GM06990 (cell line): Measurements from ENCODE around the gene WDR73.

Experiments
- DNase-seq: peaks from one replicate; pipeline ENCODE4 v3.0.0-alpha.2; 2011; ENCODE audit not compliant: insufficient read length; ENCODE audit errors: extremely low read depth
- H3K27me3 ChIP-seq: replicated peaks from 2 replicates; pipeline ENCODE4 v1.6.0; 2011; ENCODE audit warnings: low read length; ENCODE audit not compliant: control insufficient read depth, insufficient read depth
- H3K36me3 ChIP-seq: 2 replicates; pipeline ENCODE4 v1.5.1; 2011; ENCODE audit warnings: low read length; ENCODE audit not compliant: control insufficient read depth, insufficient read depth
- H3K4me3 ChIP-seq: replicated peaks from 2 replicates; pipeline ENCODE4 v1.5.1; 2011; ENCODE audit warnings: low read depth, mild to moderate bottlenecking, control low read depth, low read length
- TF ChIP-seq, protein P1 (sequence below): IDR thresholded peaks from 2 replicates; pipeline ENCODE4 v1.5.1; 2011; ENCODE audit warnings: low read length, control low read depth, mild to moderate bottlenecking, inconsistent platforms; ENCODE audit not compliant: insufficient read depth, poor library complexity, severe bottlenecking

WDR73 gene

DNA sequence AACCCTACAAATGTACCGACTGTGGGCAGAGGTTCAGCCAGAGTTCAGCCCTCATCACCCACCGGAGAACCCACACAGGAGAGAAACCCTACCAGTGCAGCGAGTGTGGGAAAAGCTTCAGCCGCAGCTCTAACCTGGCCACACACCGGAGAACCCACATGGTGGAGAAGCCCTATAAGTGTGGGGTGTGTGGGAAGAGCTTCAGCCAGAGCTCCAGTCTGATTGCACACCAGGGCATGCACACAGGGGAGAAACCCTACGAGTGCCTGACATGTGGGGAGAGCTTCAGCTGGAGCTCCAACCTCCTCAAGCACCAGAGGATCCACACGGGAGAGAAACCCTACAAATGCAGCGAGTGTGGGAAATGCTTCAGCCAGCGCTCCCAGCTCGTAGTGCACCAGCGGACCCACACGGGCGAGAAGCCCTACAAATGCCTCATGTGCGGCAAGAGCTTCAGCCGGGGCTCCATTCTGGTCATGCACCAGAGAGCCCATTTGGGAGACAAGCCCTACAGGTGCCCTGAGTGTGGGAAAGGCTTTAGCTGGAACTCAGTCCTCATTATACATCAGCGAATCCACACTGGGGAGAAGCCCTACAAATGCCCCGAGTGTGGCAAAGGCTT lies 32.6 kb downstream of the WDR73 start:
- TF ChIP-seq, protein P1, sequence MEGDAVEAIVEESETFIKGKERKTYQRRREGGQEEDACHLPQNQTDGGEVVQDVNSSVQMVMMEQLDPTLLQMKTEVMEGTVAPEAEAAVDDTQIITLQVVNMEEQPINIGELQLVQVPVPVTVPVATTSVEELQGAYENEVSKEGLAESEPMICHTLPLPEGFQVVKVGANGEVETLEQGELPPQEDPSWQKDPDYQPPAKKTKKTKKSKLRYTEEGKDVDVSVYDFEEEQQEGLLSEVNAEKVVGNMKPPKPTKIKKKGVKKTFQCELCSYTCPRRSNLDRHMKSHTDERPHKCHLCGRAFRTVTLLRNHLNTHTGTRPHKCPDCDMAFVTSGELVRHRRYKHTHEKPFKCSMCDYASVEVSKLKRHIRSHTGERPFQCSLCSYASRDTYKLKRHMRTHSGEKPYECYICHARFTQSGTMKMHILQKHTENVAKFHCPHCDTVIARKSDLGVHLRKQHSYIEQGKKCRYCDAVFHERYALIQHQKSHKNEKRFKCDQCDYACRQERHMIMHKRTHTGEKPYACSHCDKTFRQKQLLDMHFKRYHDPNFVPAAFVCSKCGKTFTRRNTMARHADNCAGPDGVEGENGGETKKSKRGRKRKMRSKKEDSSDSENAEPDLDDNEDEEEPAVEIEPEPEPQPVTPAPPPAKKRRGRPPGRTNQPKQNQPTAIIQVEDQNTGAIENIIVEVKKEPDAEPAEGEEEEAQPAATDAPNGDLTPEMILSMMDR: no peak
- peaks cover 6% of the 10 kb centered on the region for H3K36me3 ChIP-seq
- DNase-seq: no peak
- H3K27me3 ChIP-seq: no peaks in the 10 kb centered on the region
- no peak overlapping the region for H3K4me3 ChIP-seq

DNA sequence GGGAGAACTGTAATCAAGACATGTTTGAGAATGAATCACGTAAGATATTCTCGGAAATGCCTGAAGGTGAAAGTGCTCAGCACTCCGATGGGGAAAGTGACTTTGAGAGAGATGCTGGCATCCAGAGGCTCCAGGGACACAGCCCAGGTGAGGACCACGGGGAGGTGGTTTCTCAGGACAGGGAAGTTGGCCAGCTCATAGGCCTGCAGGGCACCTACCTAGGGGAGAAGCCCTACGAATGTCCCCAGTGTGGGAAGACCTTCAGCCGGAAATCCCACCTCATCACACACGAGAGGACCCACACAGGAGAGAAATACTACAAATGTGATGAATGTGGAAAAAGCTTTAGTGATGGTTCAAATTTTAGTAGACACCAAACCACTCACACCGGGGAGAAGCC lies 33.5 kb downstream of the WDR73 start:
- Histone ChIP-seq H3K27me3 (no peaks in the 10 kb centered on the region), H3K36me3 (peaks cover 6% of the 10 kb centered on the region)
- TF ChIP-seq, protein P1: no peak

DNA sequence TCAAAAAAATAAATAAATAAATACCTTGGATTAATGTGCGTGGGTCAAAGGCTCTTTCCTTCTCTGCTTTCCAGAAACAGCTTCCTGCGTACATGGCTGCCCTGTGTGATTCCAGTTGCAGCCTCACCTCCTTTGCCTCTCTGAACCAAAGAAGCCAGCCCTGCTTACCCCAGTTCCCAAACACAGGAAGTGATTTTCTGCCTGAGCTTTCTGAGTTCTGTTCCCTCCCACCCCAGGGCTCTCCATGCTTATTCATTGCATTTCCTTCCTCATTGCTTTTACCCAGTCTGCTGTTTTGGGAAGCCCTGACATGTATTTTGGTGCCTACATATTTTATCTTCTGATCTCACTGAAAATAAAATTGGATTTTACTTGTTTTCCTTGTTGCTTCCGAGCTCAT lies 37.8 kb downstream of the WDR73 start:
- no peaks in the 10 kb centered on the region for H3K27me3 ChIP-seq
- no peak for DNase-seq
- TF ChIP-seq, protein P1: no peak
- peaks cover 4% of the 10 kb centered on the region for H3K36me3 ChIP-seq
- H3K4me3 ChIP-seq: no peak overlapping the region

More for the DNA sequence above, 33.5 kb downstream of the WDR73 start:
- no peak overlapping the region for H3K4me3 ChIP-seq
- DNase-seq: no peak

DNA sequence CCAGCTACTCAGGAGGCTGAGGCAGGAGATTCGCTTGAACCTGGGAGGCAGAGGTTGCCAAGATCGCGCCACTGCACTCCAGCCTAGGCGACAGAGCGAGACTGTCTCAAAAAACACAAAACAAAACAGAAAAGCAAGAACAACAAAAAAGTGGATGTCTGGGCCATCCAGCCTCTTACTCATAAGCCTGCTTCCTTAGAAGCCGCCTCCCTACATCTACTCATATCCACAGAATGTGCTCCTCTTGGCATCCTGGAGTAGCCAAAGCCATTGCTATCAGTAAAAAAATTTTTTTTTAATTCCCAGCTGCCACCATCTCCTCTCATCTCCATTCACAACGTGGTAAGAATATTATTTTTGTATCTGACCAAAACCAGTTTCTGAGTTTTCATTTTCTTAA lies 42.5 kb downstream of the WDR73 start:
- H3K36me3 ChIP-seq: peaks cover 5% of the 10 kb centered on the region
- no peaks in the 10 kb centered on the region for H3K27me3 ChIP-seq
- TF ChIP-seq, protein P1: no peak
- no peak for DNase-seq
- H3K4me3 ChIP-seq: no peak overlapping the region

DNA sequence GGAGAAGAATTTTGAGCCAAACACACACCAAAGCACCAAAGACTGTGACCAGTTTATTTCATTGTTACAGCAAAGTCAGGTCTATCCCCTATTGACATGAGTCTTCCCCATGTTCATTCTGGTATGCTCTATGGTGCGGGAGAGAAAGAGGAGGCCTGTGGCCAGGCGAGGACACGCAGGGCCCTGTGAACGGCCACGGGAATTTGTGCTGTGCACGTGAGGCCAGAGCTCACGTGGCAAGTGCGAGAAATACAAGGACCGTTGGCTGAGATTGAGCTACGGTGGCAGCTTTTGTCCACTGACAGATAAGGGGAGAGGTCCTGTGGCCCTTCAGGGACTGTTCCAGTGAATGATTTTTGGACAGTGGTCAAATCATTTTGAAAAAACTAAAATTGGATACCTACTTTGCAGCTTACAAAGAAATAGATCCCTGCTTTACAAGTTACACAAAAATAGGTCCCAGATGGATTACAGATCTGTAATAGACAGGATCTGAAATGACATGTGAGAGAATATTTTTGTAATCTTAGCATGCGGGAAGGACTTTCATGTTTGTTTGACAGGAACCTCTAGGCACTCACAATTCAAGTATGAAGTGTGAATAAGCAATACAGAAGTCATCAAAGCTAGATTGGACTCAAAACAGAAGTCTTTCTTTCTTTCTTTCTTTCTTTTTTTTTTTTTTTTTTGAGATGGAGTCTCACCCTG lies 44.1 kb downstream of the WDR73 start:
- H3K4me3 ChIP-seq: no peak overlapping the region
- H3K36me3 ChIP-seq: peaks cover 8% of the 10 kb centered on the region
- DNase-seq: no peak
- H3K27me3 ChIP-seq: no peaks in the 10 kb centered on the region
- TF ChIP-seq, protein P1: no peak
